WTC11 (cell line): ENCODE results near the gene MGAM2. TPM values are rescaled to one million over a fixed set of nuclear protein-coding genes. Genes with fewer than 3 reads are reported as not detected.

Experiments used
- ATAC-seq: fragments of 200-7000 bp; cut with Tn5 transposase; 2 replicates; pipeline ENCODE4 v1.10.0; 2021; ENCODE audit warnings: mild to moderate bottlenecking, moderate library complexity
- CTCF ChIA-PET: fragments of 300-600 bp; sonication (Branson Sonifier 250); formaldehyde crosslinking; loops from one replicate; lab custom pipeline; 2021; ENCODE audit warnings: antibody characterized with exemption; lab: Charles Lee
- POLR2A ChIA-PET: fragments of 350-600 bp; sonication (Branson Sonifier 250); formaldehyde crosslinking; loops from one replicate; lab custom pipeline; 2021; ENCODE audit warnings: antibody characterized with exemption; lab: Charles Lee
- DNase-seq: peaks from one replicate; pipeline ENCODE4 v3.0.0; 2021; ENCODE audit warnings: low spot score
- H3K27ac Mint-ChIP-seq: 2 replicates; pipeline ENCODE4 v1.8.0; 2021; ENCODE audit warnings: mixed read lengths
- H3K27me3 Mint-ChIP-seq: 2 replicates; pipeline ENCODE4 v1.8.0; 2021; ENCODE audit warnings: low read depth, mild to moderate bottlenecking, moderate library complexity, mixed read lengths
- H3K36me3 Mint-ChIP-seq: 2 replicates; pipeline ENCODE4 v1.8.0; 2021; ENCODE audit warnings: mixed read lengths
- H3K4me1 Mint-ChIP-seq: 2 replicates; pipeline ENCODE4 v1.8.0; 2022; ENCODE audit warnings: mixed read lengths
- H3K4me3 Mint-ChIP-seq: 2 replicates; pipeline ENCODE4 v1.8.0; 2021; ENCODE audit warnings: mild to moderate bottlenecking, moderate library complexity, mixed read lengths
- H3K9me3 Mint-ChIP-seq: 2 replicates; pipeline ENCODE4 v1.8.0; 2021; ENCODE audit warnings: mixed read lengths
- GTF2I ChIP-seq: fragments of 250-450 bp; sonication (Bioruptor Pico); conservative IDR thresholded peaks from 2 replicates; pipeline ENCODE4 v1.4.0; 2021; ENCODE audit warnings: mild to moderate bottlenecking
- IRF2 ChIP-seq: sonication (generic); formaldehyde crosslinking; IDR thresholded peaks from 2 replicates; pipeline ENCODE4 v1.8.0; 2022; ENCODE audit warnings: low read depth, missing genetic modification reagents, borderline replicate concordance
- MYBL2 ChIP-seq: sonication (generic); formaldehyde crosslinking; IDR thresholded peaks from 2 replicates; pipeline ENCODE4 v1.8.1; 2023; ENCODE audit warnings: mild to moderate bottlenecking, moderate library complexity, missing genetic modification reagents
- TCF7 ChIP-seq: sonication (generic); formaldehyde crosslinking; IDR thresholded peaks from 2 replicates; pipeline ENCODE4 v1.8.0; 2022; ENCODE audit warnings: mild to moderate bottlenecking, low read depth, missing genetic modification reagents, moderate library complexity
- ZNF138 ChIP-seq: sonication (generic); formaldehyde crosslinking; conservative IDR thresholded peaks from 2 replicates; pipeline ENCODE4 v1.8.1; 2022; ENCODE audit warnings: mild to moderate bottlenecking, moderate library complexity, missing genetic modification reagents
- total RNA-seq: library from RNA; stranded (reverse); gene quantifications from 3 replicates; pipeline ENCODE4 v1.2.3, GENCODE V29; 2021
- TF ChIP-seq, protein P1 (sequence below): sonication (generic); formaldehyde crosslinking; IDR thresholded peaks from 2 replicates; pipeline ENCODE4 v1.8.1; 2022; ENCODE audit warnings: missing genetic modification reagents, borderline replicate concordance
- TF ChIP-seq, protein P2 (sequence below): sonication (generic); formaldehyde crosslinking; IDR thresholded peaks from 2 replicates; pipeline ENCODE4 v1.8.1; 2023; ENCODE audit warnings: mild to moderate bottlenecking, missing genetic modification reagents, moderate library complexity
- TF ChIP-seq, protein P3 (sequence below): sonication (generic); formaldehyde crosslinking; IDR thresholded peaks from 2 replicates; pipeline ENCODE4 v1.8.0; 2022; ENCODE audit warnings: mild to moderate bottlenecking, missing genetic modification reagents
- TF ChIP-seq, protein P4 (sequence below): sonication (generic); formaldehyde crosslinking; IDR thresholded peaks from 2 replicates; pipeline ENCODE4 v1.8.1; 2022; ENCODE audit warnings: low read depth, mild to moderate bottlenecking, moderate library complexity, missing genetic modification reagents, borderline replicate concordance
- TF ChIP-seq, protein P5 (sequence below): sonication (generic); formaldehyde crosslinking; IDR thresholded peaks from 2 replicates; pipeline ENCODE4 v1.8.0; 2022; ENCODE audit warnings: missing genetic modification reagents
- TF ChIP-seq, protein P6 (sequence below): sonication (generic); formaldehyde crosslinking; IDR thresholded peaks from 2 replicates; pipeline ENCODE4 v1.8.1; 2023; ENCODE audit warnings: mild to moderate bottlenecking, missing genetic modification reagents
- TF ChIP-seq, protein P7 (sequence below): sonication (generic); formaldehyde crosslinking; conservative IDR thresholded peaks from 2 replicates; pipeline ENCODE4 v1.8.1; 2023; ENCODE audit warnings: mild to moderate bottlenecking, low read depth, missing genetic modification reagents, moderate library complexity

The MGAM2 gene
- total RNA-seq, 1 experiment from 2014 or later: not detected

DNA sequence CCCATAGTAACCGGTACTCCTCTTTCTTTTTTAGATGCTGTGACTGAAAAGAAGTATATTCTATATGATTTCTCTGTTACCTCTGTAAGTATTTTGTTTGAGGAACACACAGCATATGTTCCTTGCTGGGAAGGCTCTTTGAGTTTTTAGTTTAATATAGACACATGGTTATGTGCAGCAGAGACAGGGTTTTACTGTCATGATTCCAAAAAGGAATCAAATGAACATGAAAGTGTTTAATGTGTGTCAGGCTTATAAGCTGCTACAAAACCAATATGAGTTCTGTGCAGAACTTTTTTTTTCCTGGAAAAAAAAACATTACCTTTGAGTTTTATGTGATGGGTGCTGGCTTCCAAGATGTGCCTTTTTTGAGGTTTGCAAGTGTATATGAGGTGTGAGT lies 50.4 kb downstream of the MGAM2 start:
- DNase-seq: no peak
- H3K4me3 Mint-ChIP-seq: no peak overlapping the region
- no peak for TF ChIP-seq GTF2I (CRISPR knock-in tag)
- TF ChIP-seq, protein P1, sequence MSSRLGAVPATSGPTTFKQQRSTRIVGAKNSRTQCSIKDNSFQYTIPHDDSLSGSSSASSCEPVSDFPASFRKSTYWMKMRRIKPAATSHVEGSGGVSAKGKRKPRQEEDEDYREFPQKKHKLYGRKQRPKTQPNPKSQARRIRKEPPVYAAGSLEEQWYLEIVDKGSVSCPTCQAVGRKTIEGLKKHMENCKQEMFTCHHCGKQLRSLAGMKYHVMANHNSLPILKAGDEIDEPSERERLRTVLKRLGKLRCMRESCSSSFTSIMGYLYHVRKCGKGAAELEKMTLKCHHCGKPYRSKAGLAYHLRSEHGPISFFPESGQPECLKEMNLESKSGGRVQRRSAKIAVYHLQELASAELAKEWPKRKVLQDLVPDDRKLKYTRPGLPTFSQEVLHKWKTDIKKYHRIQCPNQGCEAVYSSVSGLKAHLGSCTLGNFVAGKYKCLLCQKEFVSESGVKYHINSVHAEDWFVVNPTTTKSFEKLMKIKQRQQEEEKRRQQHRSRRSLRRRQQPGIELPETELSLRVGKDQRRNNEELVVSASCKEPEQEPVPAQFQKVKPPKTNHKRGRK (CRISPR knock-in tag): no peak
- TF ChIP-seq, protein P2, sequence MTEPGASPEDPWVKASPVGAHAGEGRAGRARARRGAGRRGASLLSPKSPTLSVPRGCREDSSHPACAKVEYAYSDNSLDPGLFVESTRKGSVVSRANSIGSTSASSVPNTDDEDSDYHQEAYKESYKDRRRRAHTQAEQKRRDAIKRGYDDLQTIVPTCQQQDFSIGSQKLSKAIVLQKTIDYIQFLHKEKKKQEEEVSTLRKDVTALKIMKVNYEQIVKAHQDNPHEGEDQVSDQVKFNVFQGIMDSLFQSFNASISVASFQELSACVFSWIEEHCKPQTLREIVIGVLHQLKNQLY: no peak
- TF ChIP-seq, protein P3, sequence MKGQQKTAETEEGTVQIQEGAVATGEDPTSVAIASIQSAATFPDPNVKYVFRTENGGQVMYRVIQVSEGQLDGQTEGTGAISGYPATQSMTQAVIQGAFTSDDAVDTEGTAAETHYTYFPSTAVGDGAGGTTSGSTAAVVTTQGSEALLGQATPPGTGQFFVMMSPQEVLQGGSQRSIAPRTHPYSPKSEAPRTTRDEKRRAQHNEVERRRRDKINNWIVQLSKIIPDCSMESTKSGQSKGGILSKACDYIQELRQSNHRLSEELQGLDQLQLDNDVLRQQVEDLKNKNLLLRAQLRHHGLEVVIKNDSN: no peak
- TF ChIP-seq, protein P4, sequence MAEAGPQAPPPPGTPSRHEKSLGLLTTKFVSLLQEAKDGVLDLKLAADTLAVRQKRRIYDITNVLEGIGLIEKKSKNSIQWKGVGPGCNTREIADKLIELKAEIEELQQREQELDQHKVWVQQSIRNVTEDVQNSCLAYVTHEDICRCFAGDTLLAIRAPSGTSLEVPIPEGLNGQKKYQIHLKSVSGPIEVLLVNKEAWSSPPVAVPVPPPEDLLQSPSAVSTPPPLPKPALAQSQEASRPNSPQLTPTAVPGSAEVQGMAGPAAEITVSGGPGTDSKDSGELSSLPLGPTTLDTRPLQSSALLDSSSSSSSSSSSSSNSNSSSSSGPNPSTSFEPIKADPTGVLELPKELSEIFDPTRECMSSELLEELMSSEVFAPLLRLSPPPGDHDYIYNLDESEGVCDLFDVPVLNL (CRISPR knock-in tag): no peak
- TF ChIP-seq MYBL2 (CRISPR knock-in tag): no peak
- TF ChIP-seq TCF7: no peak
- no peak for TF ChIP-seq ZNF138 (CRISPR knock-in tag)
- TF ChIP-seq, protein P5, sequence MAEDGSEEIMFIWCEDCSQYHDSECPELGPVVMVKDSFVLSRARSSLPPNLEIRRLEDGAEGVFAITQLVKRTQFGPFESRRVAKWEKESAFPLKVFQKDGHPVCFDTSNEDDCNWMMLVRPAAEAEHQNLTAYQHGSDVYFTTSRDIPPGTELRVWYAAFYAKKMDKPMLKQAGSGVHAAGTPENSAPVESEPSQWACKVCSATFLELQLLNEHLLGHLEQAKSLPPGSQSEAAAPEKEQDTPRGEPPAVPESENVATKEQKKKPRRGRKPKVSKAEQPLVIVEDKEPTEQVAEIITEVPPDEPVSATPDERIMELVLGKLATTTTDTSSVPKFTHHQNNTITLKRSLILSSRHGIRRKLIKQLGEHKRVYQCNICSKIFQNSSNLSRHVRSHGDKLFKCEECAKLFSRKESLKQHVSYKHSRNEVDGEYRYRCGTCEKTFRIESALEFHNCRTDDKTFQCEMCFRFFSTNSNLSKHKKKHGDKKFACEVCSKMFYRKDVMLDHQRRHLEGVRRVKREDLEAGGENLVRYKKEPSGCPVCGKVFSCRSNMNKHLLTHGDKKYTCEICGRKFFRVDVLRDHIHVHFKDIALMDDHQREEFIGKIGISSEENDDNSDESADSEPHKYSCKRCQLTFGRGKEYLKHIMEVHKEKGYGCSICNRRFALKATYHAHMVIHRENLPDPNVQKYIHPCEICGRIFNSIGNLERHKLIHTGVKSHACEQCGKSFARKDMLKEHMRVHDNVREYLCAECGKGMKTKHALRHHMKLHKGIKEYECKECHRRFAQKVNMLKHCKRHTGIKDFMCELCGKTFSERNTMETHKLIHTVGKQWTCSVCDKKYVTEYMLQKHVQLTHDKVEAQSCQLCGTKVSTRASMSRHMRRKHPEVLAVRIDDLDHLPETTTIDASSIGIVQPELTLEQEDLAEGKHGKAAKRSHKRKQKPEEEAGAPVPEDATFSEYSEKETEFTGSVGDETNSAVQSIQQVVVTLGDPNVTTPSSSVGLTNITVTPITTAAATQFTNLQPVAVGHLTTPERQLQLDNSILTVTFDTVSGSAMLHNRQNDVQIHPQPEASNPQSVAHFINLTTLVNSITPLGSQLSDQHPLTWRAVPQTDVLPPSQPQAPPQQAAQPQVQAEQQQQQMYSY: no peak
- TF ChIP-seq, all 79 proteins: peak for 0
- ATAC-seq: no peak
- ChIA-PET POLR2A (no interaction called here), CTCF (no interaction called here)
- Mint-ChIP-seq H3K4me1 (no peaks in the 10 kb centered on the region), H3K27ac (no peak overlapping the region), H3K9me3 (no peaks in the 10 kb centered on the region), H3K27me3 (no peaks in the 10 kb centered on the region), H3K36me3 (no peaks in the 10 kb centered on the region)

DNA sequence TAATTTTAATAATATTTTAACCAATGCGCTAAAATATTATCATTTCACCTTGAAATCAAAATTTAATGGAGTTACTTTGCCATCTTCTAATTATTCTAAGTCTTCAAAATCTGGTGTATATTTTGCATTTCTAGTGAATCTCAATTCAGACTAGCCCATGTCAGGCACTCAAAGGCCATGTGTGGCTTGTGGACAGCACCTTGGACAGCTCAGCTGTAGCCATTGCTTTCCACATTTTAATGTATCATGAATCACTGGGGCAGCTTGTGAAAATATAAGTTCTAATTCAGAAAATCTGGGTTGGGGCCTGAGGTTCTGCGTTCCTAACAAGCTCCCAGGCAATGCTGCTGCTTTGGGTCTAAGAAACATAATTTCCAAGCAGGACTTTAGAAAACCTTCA lies 57.2 kb downstream of the MGAM2 start:
- ChIA-PET CTCF (no interaction called here), POLR2A (no interaction called here)
- no peak for ATAC-seq
- H3K27me3 Mint-ChIP-seq: no peaks in the 10 kb centered on the region
- no peak for DNase-seq
- no peaks in the 10 kb centered on the region for H3K4me1 Mint-ChIP-seq
- no peak overlapping the region for H3K4me3 Mint-ChIP-seq
- TF ChIP-seq IRF2: no peak
- TF ChIP-seq, protein P6, sequence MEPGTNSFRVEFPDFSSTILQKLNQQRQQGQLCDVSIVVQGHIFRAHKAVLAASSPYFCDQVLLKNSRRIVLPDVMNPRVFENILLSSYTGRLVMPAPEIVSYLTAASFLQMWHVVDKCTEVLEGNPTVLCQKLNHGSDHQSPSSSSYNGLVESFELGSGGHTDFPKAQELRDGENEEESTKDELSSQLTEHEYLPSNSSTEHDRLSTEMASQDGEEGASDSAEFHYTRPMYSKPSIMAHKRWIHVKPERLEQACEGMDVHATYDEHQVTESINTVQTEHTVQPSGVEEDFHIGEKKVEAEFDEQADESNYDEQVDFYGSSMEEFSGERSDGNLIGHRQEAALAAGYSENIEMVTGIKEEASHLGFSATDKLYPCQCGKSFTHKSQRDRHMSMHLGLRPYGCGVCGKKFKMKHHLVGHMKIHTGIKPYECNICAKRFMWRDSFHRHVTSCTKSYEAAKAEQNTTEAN (CRISPR knock-in tag): no peak
- TF ChIP-seq, protein P7, sequence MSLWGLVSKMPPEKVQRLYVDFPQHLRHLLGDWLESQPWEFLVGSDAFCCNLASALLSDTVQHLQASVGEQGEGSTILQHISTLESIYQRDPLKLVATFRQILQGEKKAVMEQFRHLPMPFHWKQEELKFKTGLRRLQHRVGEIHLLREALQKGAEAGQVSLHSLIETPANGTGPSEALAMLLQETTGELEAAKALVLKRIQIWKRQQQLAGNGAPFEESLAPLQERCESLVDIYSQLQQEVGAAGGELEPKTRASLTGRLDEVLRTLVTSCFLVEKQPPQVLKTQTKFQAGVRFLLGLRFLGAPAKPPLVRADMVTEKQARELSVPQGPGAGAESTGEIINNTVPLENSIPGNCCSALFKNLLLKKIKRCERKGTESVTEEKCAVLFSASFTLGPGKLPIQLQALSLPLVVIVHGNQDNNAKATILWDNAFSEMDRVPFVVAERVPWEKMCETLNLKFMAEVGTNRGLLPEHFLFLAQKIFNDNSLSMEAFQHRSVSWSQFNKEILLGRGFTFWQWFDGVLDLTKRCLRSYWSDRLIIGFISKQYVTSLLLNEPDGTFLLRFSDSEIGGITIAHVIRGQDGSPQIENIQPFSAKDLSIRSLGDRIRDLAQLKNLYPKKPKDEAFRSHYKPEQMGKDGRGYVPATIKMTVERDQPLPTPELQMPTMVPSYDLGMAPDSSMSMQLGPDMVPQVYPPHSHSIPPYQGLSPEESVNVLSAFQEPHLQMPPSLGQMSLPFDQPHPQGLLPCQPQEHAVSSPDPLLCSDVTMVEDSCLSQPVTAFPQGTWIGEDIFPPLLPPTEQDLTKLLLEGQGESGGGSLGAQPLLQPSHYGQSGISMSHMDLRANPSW (CRISPR knock-in tag): no peak
- H3K9me3 Mint-ChIP-seq: peaks cover 3% of the 10 kb centered on the region; the same call in 1 of the 2 replicates
- no peaks in the 10 kb centered on the region for H3K36me3 Mint-ChIP-seq
- no peak overlapping the region for H3K27ac Mint-ChIP-seq
